CD14-positive monocyte (primary cell): ENCODE measurements around the gene RALB. TPM values are rescaled to one million over a fixed set of nuclear protein-coding genes. Genes with fewer than 3 reads are reported as not detected.

ENCODE experiments used
- DNase-seq, 3 donors: peaks; one replicate each; pipeline ENCODE4 v3.0.0-alpha.2; 2011 to 2022
- H2AFZ ChIP-seq: 2 replicates; pipeline ENCODE4 v1.6.0; 2012; ENCODE audit warnings: mild to moderate bottlenecking, low read depth, low read length, inconsistent platforms; ENCODE audit not compliant: insufficient read depth, poor library complexity, severe bottlenecking
- H3K27ac ChIP-seq, 2 donors: 1 replicate in 1 of 2; 2 replicates in 1 of 2; pipeline ENCODE4 v1.5.1; 2012 to 2013; ENCODE audit warnings: low read length in 2 of 2, control low read depth in 1 of 2, inconsistent platforms in 1 of 2, low read depth in 1 of 2, mild to moderate bottlenecking in 1 of 2
- H3K27me3 ChIP-seq, 2 donors: one replicate each; pipeline versions ENCODE4 v1.6.0 to v1.6.1; 2011 to 2013; ENCODE audit warnings: low read length in 2 of 2; ENCODE audit not compliant: control insufficient read depth in 2 of 2, insufficient read depth in 2 of 2
- H3K36me3 ChIP-seq, 2 donors: replicated peaks in 1 of 2; 1 replicate in 1 of 2; 2 replicates in 1 of 2; pipeline versions ENCODE4 v1.5.1 to v1.6.1; 2012 to 2013; ENCODE audit warnings: low read length in 2 of 2, control low read depth in 1 of 2, inconsistent platforms in 1 of 2, mild to moderate bottlenecking in 1 of 2; ENCODE audit not compliant: insufficient read depth in 2 of 2, control insufficient read depth in 1 of 2
- H3K4me1 ChIP-seq, 2 donors: 1 replicate in 1 of 2; 2 replicates in 1 of 2; pipeline versions ENCODE4 v1.5.1 to v1.6.1; 2012 to 2013; ENCODE audit warnings: low read length in 2 of 2, control low read depth in 1 of 2, inconsistent platforms in 1 of 2, mild to moderate bottlenecking in 1 of 2, moderate library complexity in 1 of 2; ENCODE audit not compliant: insufficient read depth in 2 of 2, control insufficient read depth in 1 of 2
- H3K4me2 ChIP-seq: replicated peaks from 2 replicates; pipeline ENCODE3; 2012; ENCODE audit warnings: low read length, moderate library complexity, mild to moderate bottlenecking; ENCODE audit not compliant: poor library complexity, severe bottlenecking; ENCODE audit errors: extremely low read depth
- H3K4me3 ChIP-seq, 3 experiments: fragments of 200-600 bp in 1 of 3; sonication (generic) in 1 of 3; replicated peaks in 1 of 3; 1 replicate in 2 of 3; 2 replicates in 1 of 3; pipeline ENCODE4 v1.5.1; 2011 to 2013; ENCODE audit warnings: low read length in 3 of 3, mild to moderate bottlenecking in 3 of 3, control low read depth in 2 of 3, low read depth in 2 of 3, inconsistent platforms in 1 of 3, moderate library complexity in 1 of 3
- H3K79me2 ChIP-seq: 2 replicates; pipeline ENCODE4 v1.6.0; 2012; ENCODE audit warnings: mild to moderate bottlenecking, control low read depth, inconsistent platforms, low read length, moderate library complexity; ENCODE audit not compliant: insufficient read depth
- H3K9ac ChIP-seq: 2 replicates; pipeline ENCODE4 v1.6.0; 2017; ENCODE audit warnings: low read length, mild to moderate bottlenecking; ENCODE audit not compliant: insufficient read depth, poor library complexity, severe bottlenecking
- H3K9me3 ChIP-seq, 2 donors: replicated peaks in 1 of 2; 1 replicate in 1 of 2; 2 replicates in 1 of 2; pipeline versions ENCODE4 v1.5.1 to v1.6.1; 2012 to 2013; ENCODE audit warnings: low read length in 2 of 2, control low read depth in 1 of 2; ENCODE audit not compliant: control insufficient read depth in 1 of 2, insufficient read depth in 1 of 2
- H4K20me1 ChIP-seq: 2 replicates; pipeline ENCODE4 v1.6.0; 2012; ENCODE audit warnings: mild to moderate bottlenecking, low read length, control low read depth, moderate library complexity; ENCODE audit not compliant: insufficient read depth
- H3K27ac Mint-ChIP-seq, 7 donors: one replicate each; pipeline ENCODE4 v1.8.0; 2020; ENCODE audit warnings: mild to moderate bottlenecking in 7 of 7, mixed read lengths in 7 of 7, moderate library complexity in 6 of 7, inconsistent platforms in 2 of 7
- H3K27me3 Mint-ChIP-seq, 3 donors: one replicate each; pipeline ENCODE4 v1.8.0; 2021 to 2022; ENCODE audit warnings: low read depth in 3 of 3, mild to moderate bottlenecking in 3 of 3, mixed read lengths in 3 of 3, moderate library complexity in 3 of 3, inconsistent platforms in 1 of 3
- H3K36me3 Mint-ChIP-seq, 2 donors: one replicate each; pipeline ENCODE4 v1.8.0; 2020; ENCODE audit warnings: mixed read lengths in 2 of 2, inconsistent platforms in 1 of 2, mild to moderate bottlenecking in 1 of 2
- H3K4me1 Mint-ChIP-seq: one replicate; pipeline ENCODE4 v1.8.0; 2020; ENCODE audit warnings: mild to moderate bottlenecking, mixed read lengths
- H3K4me3 Mint-ChIP-seq, 2 donors: one replicate each; pipeline ENCODE4 v1.8.0; 2020; ENCODE audit warnings: mild to moderate bottlenecking in 2 of 2, mixed read lengths in 2 of 2, moderate library complexity in 1 of 2
- H3K9me3 Mint-ChIP-seq, 7 donors: one replicate each; pipeline ENCODE4 v1.8.0; 2020 to 2022; ENCODE audit warnings: mixed read lengths in 7 of 7, mild to moderate bottlenecking in 6 of 7, moderate library complexity in 6 of 7, inconsistent platforms in 2 of 7
- CTCF ChIP-seq: fragments of 200-600 bp; IDR thresholded peaks from one replicate; pipeline ENCODE4 v1.8.0; 2022; ENCODE audit warnings: antibody characterized with exemption, mild to moderate bottlenecking
- WGBS: methylation state at CpG from one replicate; pipeline ENCODE4 v1.1.5; 2013; ENCODE audit warnings: missing lambda C conversion rate; ENCODE audit not compliant: insufficient coverage; 5-methylcytosine and 5-hydroxymethylcytosine counted together
- intact Hi-C, 2 donors: fragments of 100-400 bp; cut with micrococcal nuclease; formaldehyde crosslinking; loops; one replicate each; pipeline versions ENCODE4 v1.15.0 to v1.15.1; 2023
- polyA plus RNA-seq, 3 donors: library from polyadenylated mRNA; depleted of rRNA in 1 of 3; unstranded in 2 of 3; stranded (reverse) in 1 of 3; fragments of 300-500 nt in 2 of 3; fragments of >200 nt in 1 of 3; fragmentation: Illumina TruSeq in 2 of 3; gene quantifications; 1 replicate in 2 of 3; 2 replicates in 1 of 3; pipeline ENCODE4 v1.2.3, GENCODE V29; 2012 to 2021

The RALB gene
- polyA plus RNA-seq, 3 donors: 57.2 to 163 (median 139) TPM

GRCh38 chr2:120229341-120229740, 23.3 kb upstream of the RALB start:
- no peak overlapping the region for H3K27ac ChIP-seq
- no peaks in the 10 kb centered on the region for H3K79me2 ChIP-seq
- no peaks in the 10 kb centered on the region for H3K9me3 ChIP-seq
- no peak overlapping the region for H3K9ac ChIP-seq
- no peak overlapping the region for H3K4me3 ChIP-seq
- H2AFZ ChIP-seq: no peak overlapping the region
- Mint-ChIP-seq H3K4me3 (no peak overlapping the region), H3K9me3 (peaks cover 0 to 2% (median 0%) of the 10 kb centered on the region in 7 donors), H3K27ac (no peak overlapping the region), H3K36me3 (peaks cover 0 to 8% of the 10 kb centered on the region in 2 donors), H3K4me1 (peaks cover 31% of the 10 kb centered on the region), H3K27me3 (peaks cover 11 to 19% (median 15%) of the 10 kb centered on the region in 3 donors)
- intact Hi-C loops: loop anchor here in 1 of 2 donors (10.0 kb wide), 1 partner anchor 85 kb away; no protein-coding TSS in a partner anchor
- H3K27me3 ChIP-seq: no peaks in the 10 kb centered on the region
- no peaks in the 10 kb centered on the region for H4K20me1 ChIP-seq
- DNase-seq: no peak
- no peak overlapping the region for H3K4me2 ChIP-seq
- no peaks in the 10 kb centered on the region for H3K36me3 ChIP-seq
- 86% methylated on average over 2 of the region's 10 CpGs for WGBS
- TF ChIP-seq CTCF: no peak
- peaks cover 14 to 19% of the 10 kb centered on the region in 2 donors for H3K4me1 ChIP-seq

GRCh38 chr2:120230515-120231471, 21.9 kb upstream of the RALB start:
- H3K27ac Mint-ChIP-seq: peak overlapping the region in 1 of 7 donors; percentile 84
- H3K79me2 ChIP-seq: no peaks in the 10 kb centered on the region
- H3K9me3 Mint-ChIP-seq: peaks cover 0 to 6% (median 2%) of the 10 kb centered on the region in 7 donors
- WGBS: 82% methylated on average over 11 of the region's 17 CpGs
- DNase-seq: no peak
- no peaks in the 10 kb centered on the region for H3K36me3 ChIP-seq
- no peak overlapping the region for H3K4me3 ChIP-seq
- no peak overlapping the region for H3K4me2 ChIP-seq
- peaks cover 31% of the 10 kb centered on the region for H3K4me1 Mint-ChIP-seq
- peaks cover 0 to 6% of the 10 kb centered on the region in 2 donors for H3K36me3 Mint-ChIP-seq
- no peaks in the 10 kb centered on the region for H4K20me1 ChIP-seq
- H3K9me3 ChIP-seq: no peaks in the 10 kb centered on the region
- no peak for TF ChIP-seq CTCF
- intact Hi-C loops: no loop called here
- H3K4me1 ChIP-seq: peaks cover 14 to 19% of the 10 kb centered on the region in 2 donors
- H3K27me3 ChIP-seq: no peaks in the 10 kb centered on the region
- H3K9ac ChIP-seq: no peak overlapping the region
- peak overlapping the region; percentile 53 to 95 for H3K4me3 Mint-ChIP-seq
- H3K27ac ChIP-seq: no peak overlapping the region
- H3K27me3 Mint-ChIP-seq: peaks cover 6 to 14% (median 6%) of the 10 kb centered on the region in 3 donors
- no peak overlapping the region for H2AFZ ChIP-seq
